Stimulated activated CD4-positive, alpha-beta T cell treated with anti-CD3 and anti-CD28 coated beads, Interleukin-1b, Interleukin-23, amount 100 ng/mL, for 1 hour (primary cell): ENCODE results near the gene CRMP1.
"Not testable (repeated sequence)": the region's sequence is repeated elsewhere in the genome, so short reads cannot be mapped to it uniquely, and the experiment has no call there.

Experiments
- DNase-seq, 2 donors: peaks; one replicate each; pipeline ENCODE4 v3.0.0-alpha.2; 2020; ENCODE audit warnings: low read depth in 2 of 2

CRMP1 gene

DNA sequence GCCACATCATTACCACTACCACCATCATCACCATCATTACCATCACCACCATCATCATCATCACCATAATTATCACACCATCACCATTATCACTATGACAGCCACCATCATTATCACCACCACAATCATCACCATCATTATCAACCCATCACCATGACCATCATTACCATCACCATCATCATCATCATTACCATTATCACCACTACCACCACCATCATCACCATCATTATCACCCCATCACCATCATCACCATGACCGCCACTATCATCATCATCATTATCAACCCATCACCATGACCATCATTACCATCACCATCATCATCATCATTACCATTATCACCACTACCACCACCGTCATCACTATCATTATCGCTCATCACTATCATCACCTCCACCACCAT lies 36.5 kb downstream of the CRMP1 start:
- DNase-seq: not testable (repeated sequence)

DNA sequence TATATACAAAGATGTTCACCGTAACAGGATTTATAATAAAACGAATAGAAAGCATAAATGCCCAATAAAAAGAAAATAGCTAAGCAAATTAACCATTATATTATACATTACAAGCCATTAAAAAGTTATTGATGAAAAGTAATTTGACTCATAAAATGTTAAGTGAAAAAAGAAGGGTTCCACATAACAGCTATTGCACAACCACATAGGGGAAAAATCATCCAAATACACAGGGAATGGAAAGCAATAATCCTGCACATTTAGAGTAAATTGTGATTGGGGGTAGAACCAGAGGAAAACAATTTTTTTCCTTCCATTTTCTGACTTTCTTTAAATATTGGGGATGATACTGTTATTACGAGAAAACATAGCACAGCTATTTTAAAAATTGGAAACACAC lies 38.0 kb downstream of the CRMP1 start:
- no peak for DNase-seq

DNA sequence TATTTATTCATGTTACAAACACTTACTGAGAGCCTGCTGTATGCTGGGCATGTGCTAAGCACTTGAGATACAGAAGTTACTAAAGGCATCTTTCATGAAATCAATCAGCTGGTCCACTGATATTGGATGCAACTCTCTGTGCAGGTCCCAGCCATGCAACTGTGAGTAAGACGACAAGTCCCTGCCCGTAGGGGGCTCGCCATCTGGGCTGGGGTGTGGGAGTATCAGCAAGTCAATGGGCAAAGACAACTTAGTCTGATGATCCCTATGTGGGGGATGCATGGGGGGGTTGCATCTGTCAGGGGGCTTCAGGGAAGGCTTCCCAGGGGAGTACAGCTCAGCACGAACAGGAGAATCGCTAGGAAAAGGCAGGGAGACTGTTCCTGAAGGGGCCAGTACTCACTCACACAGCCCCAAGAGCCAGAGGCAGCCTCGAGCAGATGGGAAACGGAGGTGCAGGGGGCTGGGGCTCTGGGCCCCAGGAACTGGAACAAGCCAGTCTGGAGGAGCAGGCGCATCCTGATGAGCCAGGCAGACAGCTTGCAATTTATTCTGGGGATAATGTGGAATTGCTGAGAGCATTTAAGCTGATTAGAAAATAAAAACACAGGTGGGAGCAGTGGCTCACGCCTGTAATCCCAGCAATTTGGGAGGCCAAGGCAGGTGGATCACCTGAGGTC lies 40.2 kb downstream of the CRMP1 start:
- no peak for DNase-seq

DNA sequence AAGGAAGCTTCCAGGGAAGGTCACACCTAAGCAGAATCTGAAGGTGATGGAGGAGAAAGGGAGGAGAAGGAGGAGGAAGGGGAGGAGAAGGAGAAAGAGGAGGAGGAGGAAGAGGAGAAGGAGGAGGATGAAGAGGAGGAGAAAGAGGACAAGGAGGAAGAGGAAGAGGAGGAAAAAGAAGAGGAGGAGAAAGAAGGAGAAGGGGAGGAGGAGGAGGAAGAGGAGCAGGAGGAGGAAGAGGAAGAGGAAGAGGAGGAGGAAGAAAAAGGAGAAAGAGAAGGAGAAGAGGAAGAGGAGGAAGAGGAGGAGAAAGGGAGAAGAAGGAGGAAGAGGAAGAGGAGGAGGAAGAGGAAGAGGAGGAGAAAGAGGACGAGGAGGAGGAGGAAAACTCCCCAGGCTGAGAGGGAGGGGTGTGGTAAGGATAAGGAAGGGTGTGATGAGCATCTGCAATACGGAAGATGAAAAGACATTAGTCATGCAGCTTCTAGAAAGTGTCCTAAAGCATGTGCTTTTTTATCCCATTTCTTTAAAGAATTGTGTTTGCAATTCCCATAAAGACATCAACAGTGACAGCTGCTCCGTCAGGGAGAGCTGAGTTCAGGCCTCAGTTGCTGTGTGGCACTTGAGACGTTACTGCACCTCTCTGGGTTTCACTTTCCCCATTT lies 41.1 kb downstream of the CRMP1 start:
- DNase-seq: no peak

DNA sequence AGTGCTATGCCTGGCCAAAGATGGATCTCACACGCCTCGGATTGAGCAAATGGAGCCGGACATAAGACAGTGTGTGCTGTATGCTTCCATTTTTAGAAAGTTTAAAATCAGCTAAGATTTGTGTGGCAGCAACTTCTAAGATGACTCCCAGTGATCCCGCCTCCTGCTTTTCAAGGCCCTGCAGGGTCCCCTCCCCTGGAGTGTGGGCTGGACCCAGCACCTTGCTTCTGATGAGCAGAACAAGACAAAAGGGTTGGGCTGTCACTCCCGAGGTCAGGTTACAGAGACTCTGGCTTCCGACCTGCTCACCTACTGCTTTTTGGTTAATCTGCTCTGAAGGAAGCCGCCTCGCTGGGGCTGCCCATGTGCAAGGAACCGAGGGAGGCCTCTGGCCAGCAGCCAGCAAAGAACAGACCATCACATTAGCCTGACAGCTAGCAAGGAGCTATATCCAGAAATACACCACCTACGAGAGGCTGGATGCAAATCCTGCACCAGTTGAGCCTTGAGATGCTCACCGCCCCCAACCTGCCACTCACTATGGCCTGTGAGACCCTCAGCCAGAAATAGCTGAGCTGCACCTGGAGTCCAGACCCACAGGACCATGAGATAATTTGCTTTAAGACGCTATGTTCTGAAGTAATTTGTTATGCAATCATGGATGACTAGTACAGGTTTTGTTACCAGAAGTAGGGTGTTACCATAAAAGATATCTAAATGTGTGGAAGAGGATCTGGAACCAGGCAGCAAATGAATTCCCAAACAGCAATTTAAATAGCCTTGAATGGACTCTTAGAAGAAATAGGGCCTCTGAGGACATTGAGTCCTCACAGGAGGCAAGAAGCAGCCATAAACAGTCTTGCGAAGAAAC lies 47.6 kb downstream of the CRMP1 start:
- no peak for DNase-seq

DNA sequence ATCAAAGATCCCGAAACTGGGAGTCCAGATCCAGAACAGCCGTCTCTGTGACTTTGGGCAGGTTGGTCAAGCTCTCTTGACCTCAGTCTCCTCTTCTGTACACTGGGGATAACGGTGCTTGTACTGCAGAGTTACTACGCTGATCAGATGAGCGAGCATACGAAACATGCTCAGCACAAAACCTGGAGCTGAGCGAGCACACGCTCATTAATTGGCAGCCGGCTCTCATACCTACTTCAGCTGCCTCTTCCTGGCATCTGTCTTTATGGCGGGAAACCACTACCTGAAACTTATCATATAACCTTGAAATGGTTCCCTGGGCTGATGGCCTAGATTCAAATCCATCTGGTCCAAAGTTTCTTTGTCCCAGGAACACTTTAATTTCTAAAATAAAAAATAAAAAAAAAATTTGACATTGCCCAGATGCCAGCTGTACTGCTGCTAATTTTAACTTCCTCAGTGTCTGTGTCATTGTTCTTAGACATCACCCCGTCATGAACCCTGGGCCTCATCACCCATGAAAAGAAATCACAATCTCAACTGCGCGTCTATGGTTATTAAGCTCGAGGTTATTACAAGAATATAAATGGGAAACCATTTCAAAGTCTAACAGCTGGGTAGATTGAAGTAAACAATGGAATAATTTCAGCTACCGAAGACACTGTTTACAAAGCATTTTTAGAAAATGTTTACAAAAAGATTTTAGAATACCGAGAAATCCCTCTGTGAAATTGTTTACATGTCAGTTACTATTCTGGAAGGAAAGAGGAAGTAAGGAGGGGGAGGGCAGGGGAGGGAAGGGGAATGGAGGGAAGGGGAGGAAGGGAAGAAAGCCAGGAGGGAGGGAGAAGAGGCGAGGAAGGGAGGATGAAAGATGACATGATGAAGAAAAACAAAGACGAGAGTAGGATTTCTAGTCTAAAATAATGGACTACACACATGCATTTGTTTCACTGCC lies 49.0 kb downstream of the CRMP1 start:
- DNase-seq: no peak

DNA sequence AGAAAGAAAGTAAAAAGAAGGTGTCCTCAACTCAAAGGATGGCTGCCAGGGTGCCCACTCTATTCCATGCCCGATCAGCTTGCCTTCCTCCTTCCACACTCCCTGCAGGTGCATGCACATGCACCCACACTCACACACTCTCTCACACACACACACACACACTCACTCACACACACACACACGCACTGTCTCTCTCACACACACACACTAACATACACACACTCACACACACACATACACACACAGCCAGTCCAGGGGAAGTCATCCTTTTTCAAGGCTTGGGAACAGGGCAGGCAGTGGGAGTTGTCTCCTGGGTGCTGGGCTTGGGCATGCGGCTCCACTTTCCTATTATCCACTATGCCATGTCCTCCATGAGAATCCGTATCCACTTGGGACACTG lies 50.4 kb downstream of the CRMP1 start:
- no peak for DNase-seq

DNA sequence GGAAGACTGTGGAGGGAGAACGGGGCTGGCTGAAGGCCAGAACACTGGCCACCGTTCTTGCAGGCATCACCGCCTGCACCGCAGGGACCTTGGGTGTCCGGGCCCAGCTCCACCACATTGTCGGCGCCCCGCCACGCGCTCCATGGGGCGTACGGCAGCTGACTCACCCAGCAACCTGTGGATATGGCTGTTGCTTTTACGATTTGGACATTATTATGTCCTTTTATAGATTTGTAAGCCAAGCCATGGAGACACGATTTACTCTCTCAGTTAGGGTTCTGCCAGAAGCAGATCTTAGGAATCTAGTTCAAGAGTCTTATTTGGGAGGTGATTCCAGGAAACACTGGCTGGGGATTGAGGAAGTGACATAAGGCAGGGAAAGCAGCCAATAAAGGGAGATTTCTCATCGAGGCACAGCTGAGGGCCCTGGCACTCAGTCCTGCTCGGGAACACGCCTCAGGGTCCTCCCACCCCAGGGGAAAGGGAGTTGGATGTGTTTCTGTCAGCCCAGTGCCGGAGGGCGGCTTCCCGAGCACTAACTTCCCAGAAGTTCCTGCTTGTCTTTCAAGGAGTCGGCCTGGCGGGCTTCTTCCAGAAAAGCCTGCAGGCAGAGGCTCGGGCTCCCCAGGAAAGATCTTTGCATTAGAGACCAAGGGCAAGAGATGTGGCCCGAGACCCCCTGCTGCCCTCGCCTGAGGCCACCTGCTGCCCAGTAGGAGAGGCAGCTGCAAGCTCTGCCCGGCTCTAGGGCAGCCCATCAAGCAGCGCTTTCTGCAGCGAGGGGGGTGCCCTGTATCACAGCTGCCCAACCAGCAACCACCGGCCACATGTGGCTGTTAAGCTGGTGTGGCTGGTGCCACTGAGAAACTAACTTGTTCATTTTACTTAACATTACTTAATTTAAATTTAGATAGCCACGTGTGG lies 52.9 kb downstream of the CRMP1 start:
- DNase-seq: no peak

DNA sequence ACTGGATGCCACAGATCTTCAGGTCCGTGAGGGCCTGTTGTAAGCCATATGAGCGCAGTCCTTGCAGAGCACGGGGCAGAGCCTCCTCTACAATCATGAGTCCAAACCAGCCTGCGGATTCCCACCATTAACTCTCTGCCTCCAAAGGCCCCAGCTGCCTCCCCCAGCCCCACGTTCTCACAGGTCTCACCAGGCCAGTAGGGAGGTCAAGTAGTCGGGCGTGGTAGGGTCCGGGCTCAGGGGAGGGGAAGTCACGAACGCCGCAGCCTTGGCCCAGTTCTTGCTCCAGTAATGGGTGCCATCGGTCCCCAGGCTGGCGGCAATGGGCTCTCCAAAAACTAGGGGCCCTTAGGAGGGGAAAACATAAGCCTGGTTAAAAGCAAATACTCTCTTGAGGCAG lies 53.6 kb downstream of the CRMP1 start:
- DNase-seq: no peak

DNA sequence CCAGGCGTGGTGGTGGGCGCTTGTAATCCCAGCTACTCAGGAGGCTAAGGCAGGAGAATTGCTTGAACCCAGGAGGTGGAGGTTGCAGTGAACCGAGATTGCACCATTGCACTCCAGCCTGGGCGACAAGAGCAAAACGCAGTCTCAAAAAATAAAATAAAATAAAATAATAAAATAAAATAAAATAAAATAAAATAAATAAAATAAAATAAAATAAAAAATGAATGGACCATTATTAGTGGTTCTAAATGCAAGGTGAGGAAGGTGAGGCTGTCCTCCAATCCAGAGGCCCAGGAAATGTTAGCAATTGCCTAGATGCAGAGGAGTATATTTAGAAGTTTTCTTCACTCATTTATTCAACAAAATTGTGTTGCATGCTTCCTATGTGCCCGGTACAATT lies 55.4 kb downstream of the CRMP1 start:
- not testable (repeated sequence) for DNase-seq

DNA sequence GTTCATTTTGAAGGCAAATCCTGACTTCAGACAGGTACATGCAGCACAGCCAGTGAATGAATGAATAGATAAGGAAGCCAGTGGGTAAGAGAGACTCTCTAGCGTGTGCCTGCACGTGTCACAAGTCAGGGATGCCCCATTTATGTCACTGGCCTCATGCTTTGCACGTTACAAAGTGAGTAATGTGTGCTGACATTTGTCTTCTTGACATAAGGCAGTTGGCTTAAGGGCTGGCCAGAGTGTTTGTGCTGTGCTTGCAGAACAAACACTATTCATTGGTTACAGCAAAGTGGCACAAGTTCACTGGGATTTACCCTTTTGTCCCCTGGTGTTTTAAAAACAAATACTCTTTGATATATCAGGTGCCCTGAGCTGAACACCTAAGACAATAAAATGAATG lies 55.9 kb downstream of the CRMP1 start:
- no peak for DNase-seq

DNA sequence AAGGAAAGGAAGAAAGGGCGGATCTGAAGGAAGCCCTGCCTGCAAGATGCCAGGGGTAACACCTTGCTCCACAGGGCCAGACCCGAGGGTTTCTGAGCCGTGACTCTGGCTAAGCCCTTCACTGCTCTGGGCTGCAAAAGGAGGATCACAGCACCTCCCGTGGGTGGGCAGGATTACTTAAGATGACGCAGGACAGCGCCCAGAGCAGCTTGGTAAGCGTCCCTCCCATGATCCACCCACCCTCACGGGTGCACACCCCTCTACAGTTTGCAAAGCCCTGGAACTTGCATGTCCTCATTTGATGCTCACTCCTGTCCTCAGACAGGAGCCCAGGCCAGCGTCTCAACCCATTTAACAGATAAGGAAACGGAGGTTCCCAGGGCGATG lies 64.9 kb downstream of the CRMP1 start:
- DNase-seq: no peak

DNA sequence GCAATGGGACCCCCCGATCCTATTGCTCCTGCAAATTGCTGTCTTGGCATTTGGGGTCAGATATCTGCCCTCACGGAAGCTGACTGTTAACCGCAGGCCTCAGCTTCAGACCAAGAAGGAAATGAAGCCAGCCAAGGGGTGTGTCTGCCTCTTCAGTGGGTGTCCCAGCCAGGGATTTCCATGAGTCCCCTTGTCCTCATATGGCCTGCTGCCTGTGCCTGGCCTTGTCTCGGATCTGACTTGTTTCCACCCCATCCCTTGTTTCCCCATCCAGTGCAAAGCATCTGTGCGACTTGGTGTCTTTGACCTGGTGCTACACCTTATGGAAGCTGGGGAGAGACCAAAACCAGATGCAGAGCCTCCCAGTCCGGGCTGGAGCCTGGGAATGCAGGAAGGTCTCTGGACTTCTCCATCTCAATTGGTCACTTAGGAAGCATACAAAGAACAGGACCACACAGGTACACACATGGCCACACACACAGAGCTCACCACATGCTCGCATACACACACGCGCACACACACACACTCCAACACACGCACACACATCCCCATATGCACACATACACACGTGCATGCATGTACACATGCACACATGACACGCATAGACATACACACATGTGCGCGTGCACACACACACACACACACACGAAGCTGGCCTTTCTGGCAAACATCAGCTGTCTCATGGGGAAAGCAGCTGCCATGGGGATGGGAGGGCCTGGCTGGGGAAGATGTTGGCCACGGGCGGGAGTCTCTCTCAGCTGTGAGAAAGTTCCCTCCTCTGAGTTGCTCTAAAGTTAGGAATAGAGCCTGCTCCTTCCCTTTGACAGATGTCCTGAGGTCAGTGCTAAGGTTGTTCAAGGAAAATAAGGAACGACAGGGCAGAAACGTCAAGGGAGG lies 65.5 kb downstream of the CRMP1 start:
- DNase-seq: no peak

DNA sequence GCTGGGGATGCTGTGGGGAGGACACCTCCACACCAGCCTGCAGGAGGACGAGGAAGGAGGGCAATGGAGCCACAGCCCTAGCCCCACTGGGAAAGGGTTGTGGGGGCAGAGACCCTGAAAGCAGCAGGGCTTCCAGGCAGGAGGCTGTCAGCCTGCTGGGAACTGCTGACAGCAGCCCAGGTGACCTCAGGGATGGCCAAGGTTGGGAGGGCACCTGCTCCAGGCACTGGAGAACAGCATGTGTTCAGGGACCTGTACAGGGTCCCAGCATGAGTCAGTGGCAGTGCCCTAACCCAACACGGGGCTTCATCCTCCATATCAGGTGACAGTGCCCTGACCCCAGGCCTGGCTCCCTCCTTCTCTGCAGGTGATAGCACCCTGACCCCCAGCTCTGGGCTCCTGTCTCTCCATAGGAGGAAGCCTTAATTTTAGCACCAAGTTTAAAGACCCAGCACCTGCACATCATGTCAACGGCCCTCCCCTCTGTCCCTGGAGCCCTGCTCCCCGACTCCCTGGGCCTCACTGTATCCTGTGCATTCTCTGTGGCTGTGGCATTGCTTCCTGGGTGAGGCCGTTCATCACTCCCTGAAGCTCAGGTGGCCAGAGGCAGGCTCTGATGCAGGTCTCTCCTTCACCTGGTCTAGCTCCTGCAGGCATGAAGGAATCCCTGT lies 66.3 kb downstream of the CRMP1 start:
- DNase-seq: no peak

DNA sequence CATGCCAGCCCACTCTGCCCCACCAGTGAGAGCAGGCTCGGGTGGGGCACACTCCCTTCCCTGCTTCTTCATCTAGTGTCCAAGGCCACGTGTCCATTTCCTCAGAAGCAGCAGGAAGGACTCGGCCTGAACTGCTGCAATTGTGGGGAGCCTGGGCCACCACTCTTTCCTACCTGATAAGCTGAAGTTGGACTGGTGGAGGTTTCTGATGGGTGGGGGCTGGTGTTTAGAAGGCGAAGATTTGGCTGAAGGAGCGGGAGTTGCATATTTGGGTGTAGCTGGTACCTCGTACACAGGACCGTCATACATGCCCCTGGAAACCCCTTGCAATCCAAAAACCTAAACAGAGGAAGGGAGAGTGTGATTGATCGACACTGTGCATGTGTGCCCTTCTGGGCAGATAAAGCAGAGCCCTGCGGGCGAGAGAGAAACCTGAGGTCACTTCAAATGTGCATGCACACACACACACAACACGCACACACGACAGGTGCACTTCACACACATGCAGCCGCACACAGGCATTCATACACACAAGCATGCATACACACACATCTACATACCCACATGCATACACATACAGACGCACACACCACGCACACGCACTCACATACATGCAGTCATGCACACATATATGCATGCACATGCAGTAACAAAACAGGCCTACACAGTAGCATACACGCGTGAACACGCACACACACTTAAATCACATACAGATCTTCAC lies 67.4 kb downstream of the CRMP1 start:
- no peak for DNase-seq

DNA sequence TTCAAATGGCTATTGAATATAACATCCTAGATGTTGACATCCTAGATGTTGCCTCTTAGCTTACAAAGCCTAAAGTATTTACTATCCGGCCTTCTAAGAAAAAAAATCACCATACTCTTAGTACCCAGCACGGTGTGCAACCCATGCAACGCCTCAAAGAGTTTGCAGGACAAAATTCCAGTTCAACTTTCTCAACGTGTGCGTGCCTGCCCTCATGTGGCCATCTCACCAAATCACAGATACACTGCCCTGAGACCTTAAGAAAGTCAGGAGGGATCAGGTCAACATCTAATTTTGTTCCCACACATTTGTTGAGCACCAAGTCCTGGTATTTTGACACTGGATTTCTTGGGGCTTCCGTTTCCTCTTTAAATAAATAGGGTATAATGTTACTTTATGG lies 68.3 kb downstream of the CRMP1 start:
- no peak for DNase-seq

DNA sequence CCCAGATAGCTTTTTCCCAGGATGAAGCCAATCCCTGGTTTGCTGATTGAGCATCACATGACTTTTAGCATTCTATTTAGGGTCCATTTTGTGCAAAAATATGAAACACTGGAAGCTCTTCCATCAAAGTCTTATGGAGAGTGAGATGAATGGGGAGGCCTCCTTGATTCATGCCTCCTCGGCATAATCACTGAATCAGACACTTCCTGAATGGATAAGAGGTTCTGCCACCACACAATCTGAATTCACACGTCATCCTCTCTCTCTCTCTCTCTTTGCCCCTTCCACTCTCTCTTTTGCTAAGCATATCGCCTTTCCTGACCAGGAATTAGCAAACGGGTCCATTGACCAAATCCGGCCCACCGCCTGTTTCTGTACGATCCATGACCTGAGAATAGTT lies 68.7 kb downstream of the CRMP1 start:
- DNase-seq: no peak

DNA sequence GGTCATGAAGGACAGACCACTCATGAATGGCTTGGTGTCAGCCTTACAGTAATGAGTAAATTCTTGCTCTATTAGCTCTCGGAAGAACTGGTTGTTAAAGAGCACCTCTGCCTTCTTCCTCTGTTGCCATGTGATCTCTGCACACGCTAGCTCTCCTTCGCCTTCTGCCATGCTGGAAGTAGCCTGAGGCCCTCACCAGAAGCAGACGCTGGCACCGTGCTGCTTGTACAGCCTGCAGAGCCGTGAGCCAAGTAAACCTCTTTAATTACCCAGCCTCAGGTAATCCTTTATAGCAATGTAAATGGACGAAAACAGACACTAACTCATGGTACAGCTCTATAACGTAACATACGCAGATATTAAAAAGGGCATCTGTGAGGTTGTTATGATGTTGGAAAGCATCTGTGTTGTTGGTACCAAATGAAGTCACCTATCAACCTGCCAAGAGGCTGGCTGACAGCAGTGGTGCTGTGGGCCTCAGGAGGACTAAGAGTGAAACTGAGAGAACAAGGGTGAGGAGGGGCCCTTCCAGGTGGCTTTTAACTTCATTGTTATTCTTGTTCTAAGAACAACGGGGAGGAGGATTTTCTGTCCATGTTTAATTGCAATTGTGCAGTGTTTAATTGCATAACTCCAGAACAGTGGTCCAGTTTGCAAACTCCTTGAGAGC lies 69.2 kb downstream of the CRMP1 start:
- no peak for DNase-seq
